Left lobe of liver (tissue), 2 donors: ENCODE data around the gene GTF3C1. TPM values are rescaled to one million over a fixed set of nuclear protein-coding genes. Genes with fewer than 3 reads are reported as not detected.
A peak's percentile ranks its signal among the peaks of the same experiment; 100 is the strongest.

Experiments used
- ATAC-seq: fragments of 200-7000 bp; cut with Tn5 transposase; one replicate; pipeline ENCODE4 v1.9.1; 2020; ENCODE audit warnings: mild to moderate bottlenecking, moderate library complexity
- DNase-seq: peaks from one replicate; pipeline ENCODE4 v3.0.0-alpha.2; 2020; ENCODE audit warnings: low spot score
- total RNA-seq: library from RNA; stranded (reverse); gene quantifications from one replicate; pipeline ENCODE4 v1.2.1, GENCODE V29; 2021
- donor health status: DM: no; HTN: no; CAD: no; lungs with moderate emphysema.
- donor health status: DM: no; HTN: yes; CAD: no.

GTF3C1 gene
- total RNA-seq, 1 donor from 2014 or later, result 34.2 TPM

GRCh38 chr16:27526180-27526579, 23.5 kb downstream of the GTF3C1 start:
- DNase-seq, result no peak
- ATAC-seq, result no peak

- ATAC-seq (no peak), DNase-seq (no peak)
These were observed 27.5 kb downstream of the GTF3C1 start for GRCh38 chr16:27522173-27522707.

GRCh38 chr16:27520982-27521673, 28.6 kb downstream of the GTF3C1 start:
- ATAC-seq (peak; percentile 68), DNase-seq (no peak)

DNA sequence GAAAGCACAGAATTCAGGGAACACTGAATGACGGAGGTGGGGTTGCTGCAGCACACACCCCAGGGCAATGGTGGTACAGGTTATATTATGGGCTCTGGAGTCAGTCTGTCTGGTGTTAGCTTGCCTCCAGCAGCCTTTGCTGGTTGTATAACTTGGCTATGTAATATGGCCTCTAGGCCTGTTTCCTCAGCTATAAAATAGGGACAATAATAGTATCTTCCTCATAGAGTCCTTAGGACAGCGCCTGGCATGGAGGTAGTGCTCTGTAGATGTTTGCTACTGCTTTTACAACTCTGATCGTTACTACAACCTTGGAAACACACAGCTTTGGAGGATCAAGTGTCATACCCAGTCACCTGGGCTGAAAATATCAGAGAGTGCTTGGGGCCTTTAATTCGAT, 31.5 kb downstream of the GTF3C1 start:
- no peak for ATAC-seq
- no peak for DNase-seq

DNA sequence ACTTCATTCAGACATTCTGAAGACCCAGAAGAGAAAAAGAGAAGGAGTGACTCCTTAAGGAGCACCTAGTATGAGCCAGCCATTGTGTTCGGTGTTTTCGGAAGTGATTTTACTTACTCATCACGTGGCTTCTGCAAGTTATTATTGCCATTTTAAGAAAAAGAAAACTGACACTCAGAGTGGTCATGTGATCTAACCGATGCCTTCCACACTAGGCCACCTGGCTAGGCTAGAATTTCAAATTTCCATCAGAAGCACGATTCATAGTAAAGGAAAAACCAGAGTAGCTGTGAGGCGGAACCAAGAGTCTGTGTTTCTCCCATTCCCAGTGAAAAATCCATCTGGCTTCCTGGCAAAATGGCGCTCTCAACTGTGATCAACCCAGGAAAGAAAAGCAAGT, 32.0 kb downstream of the GTF3C1 start:
- ATAC-seq, result no peak
- no peak for DNase-seq

GRCh38 chr16:27516365-27516764, 33.3 kb downstream of the GTF3C1 start:
- DNase-seq, result no peak
- ATAC-seq, result no peak

- DNase-seq, result no peak
- peak; percentile 52 for ATAC-seq
These were observed 33.8 kb downstream of the GTF3C1 start for GRCh38 chr16:27515874-27516353.

DNA sequence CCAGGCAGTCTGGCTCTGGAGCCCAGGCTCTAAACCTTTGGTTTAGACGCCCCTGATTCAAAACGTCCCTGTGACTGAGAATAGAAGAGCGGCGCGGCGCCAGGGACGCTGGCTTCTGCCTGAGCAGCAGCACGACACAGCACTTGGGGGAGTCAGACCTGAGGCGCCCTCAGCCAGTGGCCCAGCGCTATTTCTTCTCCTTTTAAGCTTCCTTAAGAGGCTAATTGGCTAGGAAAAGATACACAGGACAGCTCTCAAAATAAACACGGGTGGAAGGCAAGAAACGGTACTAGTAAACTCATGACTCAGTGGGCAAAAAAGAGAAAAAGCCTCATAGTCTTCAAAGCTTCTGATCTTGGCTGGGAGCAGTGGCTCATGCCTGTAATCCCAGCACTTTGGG, 34.9 kb downstream of the GTF3C1 start:
- no peak for DNase-seq
- ATAC-seq, result no peak

- DNase-seq (no peak), ATAC-seq (no peak)
These were observed 37.9 kb downstream of the GTF3C1 start for GRCh38 chr16:27511657-27512448.

GRCh38 chr16:27508476-27508875, 41.2 kb downstream of the GTF3C1 start:
- ATAC-seq (no peak), DNase-seq (no peak)

DNA sequence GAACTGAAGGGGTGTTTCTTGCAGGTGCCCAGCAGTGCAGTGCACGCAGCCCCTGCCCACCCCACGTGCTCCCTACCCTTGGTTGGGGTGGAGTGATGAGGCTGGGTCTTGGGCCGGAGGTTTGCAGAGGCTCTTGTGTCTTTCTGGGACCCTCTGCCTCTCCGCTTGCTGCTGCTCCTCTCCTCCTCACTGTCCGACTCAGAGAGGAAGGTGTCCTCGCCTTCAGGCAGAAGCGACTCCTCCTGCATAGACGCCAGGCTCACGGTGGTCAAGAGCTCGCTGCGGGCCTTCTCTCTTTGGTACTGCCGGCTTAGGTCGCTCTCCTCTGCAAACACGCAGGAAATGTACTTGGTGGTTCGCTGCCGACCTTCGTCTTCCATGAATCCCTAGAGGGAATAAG, 42.9 kb downstream of the GTF3C1 start:
- no peak for ATAC-seq
- no peak for DNase-seq

- ATAC-seq (peak; percentile 47), DNase-seq (no peak)
These were observed 44.1 kb downstream of the GTF3C1 start for GRCh38 chr16:27505297-27506236.

GRCh38 chr16:27503662-27504061, 46.1 kb downstream of the GTF3C1 start:
- ATAC-seq (no peak), DNase-seq (no peak)

DNA sequence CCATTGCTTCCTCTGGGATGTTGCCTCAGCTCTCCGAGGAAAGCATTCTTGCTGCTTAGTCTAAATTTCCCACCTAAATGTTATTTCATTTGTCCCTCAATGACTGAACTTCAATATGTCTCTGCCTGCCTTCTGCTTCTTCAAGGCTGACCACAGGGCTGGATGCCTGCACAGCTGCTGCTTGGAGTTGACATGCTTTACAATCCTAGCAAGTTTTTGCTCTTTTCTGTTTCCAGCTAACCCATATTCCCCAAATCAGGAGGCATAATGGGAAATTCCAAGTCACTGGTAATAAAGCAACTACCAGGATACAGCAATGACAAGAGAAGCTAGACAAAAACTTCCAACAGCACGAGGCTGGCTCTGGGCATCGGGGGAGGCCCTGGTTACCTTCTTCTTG, 48.9 kb downstream of the GTF3C1 start:
- ATAC-seq, result no peak
- DNase-seq, result no peak

DNA sequence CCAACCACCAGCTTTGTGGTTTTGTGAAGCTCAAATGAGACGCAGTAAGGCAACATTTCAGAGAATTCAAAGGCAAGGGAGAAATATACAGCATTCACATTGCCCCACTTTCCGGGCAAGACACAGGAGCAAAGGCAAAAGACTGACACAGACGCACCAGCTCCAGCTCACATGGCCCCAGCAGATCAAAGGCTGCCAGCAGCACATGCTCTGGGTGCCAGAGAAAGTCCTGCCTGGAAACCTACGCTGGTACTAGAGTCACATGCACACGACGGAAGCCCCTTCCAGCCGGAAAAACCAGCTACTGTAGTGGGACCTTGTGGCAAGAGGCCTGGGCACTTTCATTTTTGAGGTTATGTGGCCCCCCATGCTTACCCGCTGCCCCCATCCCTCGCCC, 50.1 kb downstream of the GTF3C1 start:
- ATAC-seq (no peak), DNase-seq (no peak)

DNA sequence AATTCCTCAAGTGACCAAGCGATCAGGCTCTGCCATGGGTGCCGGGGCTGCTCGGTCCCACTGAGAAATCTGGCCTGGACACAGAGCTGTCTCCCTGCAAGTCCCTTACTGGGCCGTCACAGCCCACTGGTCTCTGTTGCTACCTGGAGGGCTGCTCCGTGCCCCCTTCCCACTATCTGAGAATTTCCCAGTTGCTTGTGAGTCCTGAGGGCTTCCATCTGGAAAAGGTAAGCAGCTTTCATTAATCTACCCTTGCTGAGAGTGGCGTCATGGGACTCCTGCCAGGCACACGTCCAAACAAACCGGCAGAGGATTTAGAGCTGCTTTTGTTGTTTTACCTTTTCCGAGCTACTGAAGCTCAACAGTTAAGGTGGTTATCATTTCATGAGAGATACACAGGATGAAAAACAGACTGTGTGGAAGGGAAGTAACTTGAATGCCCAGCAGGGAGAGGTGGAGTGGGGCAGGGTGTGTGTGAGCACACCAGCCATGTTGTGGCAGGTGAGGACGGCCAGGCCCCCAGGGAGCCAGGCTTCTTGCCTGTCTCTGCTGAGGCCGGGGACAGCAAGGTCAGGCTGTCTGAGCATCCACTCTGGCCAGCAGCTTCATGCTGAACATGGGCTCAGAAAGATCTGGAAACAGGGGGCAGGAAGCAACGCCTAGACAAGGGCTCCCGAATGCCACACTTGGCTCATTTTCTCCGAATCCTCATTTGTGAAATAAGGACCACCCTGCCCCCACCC, 50.6 kb downstream of the GTF3C1 start:
- ATAC-seq, result no peak
- DNase-seq, result no peak

DNA sequence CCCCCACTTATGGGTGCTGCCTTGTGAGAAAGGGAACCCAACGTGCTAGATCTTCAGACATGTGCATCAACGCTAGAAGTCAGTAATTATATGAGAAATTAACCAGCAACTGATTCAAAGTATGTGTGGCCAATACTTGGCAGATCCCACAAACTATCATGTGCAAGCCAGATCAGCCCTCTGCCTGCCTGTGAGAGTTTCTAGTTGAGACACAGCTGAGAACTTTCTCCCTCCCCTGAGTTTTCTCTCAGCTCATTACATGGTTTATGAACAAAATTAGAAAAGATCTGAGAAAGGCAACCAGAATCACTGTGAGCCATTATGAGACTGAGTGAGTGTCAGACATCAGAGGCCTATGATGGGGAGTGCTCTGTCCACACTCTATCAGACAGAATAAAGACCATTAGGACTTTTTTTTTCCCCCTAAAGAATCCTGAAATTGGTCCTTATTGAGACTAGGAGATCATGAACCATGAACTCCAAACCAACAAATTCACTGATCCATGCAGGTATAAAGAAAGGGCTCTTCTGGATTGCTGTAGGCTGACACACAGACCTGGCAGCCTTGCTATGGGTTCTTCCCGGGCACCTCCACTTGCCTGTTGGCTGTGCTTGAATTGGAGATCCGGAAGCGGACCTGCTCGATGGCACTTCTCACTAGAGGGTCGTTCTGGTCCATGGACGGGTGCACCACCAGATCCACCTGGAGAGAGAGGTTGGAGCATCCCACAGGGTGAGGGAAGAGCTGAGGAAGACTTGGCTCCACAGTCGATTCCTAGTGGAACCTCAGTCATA, 51.5 kb downstream of the GTF3C1 start:
- ATAC-seq (no peak), DNase-seq (no peak)

- ATAC-seq (no peak), DNase-seq (no peak)
These were observed 54.5 kb downstream of the GTF3C1 start for GRCh38 chr16:27495191-27495590.

DNA sequence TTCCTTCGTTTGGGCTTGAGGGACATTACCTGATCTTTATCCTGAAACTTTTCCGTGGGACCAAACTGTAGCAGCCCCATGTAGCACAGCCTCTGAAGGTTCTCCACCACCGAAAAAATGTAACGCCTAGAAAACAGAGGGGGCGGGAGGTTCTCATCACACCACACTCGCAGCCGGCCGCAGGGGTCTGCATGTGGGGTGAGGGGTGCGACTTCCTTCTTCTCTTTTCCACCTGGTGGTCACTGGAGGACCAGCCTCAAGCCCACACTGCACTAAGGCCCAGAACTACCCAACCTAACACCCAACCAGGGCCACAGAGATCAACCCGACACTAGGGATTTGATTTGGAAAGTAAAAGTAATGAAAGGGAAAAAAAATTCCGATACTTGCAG, 57.1 kb downstream of the GTF3C1 start:
- ATAC-seq (no peak), DNase-seq (no peak)
